Measurements from ENCODE around the gene UPK3BL2.
"Not testable (repeated sequence)": the region's sequence is repeated elsewhere in the genome, so short reads cannot be mapped to it uniquely, and the experiment has no call there.

DNA sequence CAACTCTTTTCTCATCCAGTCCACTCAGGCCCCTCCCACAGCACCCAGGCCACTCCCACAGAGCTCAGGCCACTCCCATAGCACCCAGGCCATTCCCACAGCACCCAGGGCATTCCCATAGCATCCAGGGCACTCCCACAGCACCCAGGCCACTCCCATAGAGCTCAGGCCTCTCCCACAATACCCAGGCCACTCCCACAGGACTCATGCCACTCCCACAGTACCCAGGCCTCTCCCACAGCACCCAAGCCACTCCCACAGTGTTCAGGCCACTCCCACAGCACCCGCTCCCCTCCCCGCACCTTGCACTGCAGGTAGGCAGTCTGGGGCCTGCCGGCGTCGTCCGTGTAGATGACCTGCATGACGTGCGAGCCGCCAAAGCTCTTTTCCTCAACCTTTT lies 46.4 kb upstream of the UPK3BL2 start:
- TF ChIP-seq POLR2A (IDR thresholded peaks at IDR 0.05); POLR2AphosphoS5 (IDR thresholded peaks at IDR 0.05; ENCODE audit: insufficient read depth in 1 of 2, low read depth in 1 of 2); CTCF (IDR thresholded peaks at IDR 0.05): not testable (repeated sequence)

Measured in vagina (tissue), 2 donors.